Measurements from ENCODE around the gene IL36A.

The IL36A gene, protein sequence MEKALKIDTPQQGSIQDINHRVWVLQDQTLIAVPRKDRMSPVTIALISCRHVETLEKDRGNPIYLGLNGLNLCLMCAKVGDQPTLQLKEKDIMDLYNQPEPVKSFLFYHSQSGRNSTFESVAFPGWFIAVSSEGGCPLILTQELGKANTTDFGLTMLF

DNA sequence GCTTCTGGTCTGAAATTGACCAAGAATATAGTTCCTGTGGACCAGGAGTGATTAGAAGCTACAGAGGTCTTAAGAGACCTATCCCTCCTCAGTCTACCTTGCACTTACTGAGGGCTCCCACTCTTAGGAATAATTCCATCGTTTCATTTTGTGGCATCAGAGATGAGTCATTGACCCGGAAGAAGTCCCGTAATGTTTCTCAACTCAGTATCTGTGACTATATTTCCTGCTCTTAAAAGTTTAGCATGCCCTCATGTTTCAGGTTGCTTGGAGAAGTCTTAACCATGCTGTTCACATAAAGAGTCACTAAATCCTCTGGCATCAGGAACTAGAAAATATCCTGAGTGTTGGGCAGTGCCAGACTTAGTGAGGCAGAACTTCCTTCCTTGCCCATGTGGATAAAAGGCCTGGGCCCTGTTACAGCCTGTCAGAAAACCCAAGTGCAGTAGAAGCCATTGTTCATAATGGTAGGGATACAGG is at the start of gene IL36A:
Gene IL36A (plus strand): TSS at position 430 of the 480 bp plus-strand sequence. CDS start 413 bp downstream, outside the sequence.
- no peak for DNase-seq

DNA sequence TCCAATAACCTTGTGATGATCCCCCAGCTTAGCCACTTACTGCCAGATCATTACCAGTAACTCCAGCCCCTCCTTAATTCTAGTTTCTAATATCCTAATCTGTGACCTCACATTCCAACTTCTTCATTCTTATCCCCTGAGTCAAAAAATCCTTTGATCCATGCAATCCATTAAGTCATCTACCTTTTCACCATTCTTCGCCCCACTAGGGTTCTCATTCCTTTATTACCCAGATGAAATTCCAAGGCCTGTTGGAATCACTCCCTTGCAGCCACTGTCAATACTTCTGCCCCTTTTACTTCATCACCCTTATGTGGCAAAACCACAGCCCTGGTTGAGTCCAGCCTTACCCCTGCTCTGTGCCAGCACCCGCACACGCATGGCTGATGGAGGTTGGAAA is 47.7 kb upstream of the IL36A start:
- DNase-seq = no peak

DNA sequence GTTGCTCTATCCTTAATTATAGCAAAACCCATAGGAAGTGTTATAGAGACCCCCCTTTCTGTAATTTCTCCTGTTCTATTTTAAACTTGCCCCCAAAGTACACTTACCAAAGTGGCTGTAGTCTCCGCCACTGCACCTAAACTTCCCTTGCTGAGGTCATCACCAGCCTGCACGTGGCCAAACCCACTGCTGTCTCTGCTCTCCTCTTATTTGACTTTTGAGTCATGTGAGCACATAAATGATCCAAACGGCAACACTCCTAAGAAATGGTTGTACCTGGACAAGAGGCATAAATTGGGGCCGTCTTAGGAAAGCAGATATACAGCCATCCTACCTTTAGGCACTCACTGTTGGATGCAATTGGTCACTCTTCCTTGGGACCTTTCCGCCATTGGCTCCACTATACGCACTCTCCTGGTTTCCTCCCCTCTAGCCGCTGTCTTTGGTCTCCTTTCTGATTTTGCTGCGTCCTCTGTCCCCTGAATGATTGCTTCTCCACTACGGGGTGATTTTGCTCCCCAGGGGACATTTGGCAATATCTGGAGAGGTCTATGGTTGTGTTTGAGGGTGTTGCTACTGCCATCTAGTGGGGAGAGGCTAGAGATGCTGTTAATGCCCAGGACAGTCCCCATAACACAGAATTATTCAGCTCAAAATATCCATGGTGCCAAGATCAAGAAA is 46.7 kb upstream of the IL36A start:
- DNase-seq = peak; percentile 62

DNA sequence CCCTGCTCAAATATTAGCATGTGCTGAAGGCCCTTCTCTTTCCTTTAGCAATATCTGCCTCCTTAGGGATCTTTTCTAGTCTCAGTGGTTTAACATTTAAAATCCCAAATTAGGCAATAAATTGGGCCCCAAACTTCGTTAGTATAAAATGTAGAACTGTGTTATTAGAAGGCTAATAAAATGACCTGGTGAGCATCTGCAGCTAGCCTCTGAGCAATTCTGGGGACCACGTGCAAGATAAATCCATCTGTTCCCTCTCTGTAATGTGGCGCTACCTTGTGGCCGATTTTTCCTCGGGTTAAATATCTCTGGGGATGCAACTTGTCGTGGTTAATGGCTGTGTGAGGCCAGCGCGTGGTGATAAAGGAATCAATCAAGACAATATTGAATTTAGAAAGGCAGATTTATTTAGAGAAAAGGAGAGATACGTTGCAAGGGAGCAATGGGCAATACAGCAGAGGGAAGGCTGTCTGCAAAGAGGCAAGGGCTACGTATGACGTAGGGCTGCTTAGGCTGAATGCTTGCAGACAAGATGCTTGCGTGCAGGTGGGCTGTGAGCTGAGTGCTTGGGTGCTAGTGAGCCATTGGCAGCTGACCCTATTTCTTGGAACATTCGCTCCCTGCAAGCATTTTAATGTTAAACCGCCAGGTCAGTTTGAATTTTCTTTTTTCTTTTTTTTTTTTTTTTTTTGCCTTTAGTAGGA is 46.0 kb upstream of the IL36A start:
- no peak for DNase-seq

DNA sequence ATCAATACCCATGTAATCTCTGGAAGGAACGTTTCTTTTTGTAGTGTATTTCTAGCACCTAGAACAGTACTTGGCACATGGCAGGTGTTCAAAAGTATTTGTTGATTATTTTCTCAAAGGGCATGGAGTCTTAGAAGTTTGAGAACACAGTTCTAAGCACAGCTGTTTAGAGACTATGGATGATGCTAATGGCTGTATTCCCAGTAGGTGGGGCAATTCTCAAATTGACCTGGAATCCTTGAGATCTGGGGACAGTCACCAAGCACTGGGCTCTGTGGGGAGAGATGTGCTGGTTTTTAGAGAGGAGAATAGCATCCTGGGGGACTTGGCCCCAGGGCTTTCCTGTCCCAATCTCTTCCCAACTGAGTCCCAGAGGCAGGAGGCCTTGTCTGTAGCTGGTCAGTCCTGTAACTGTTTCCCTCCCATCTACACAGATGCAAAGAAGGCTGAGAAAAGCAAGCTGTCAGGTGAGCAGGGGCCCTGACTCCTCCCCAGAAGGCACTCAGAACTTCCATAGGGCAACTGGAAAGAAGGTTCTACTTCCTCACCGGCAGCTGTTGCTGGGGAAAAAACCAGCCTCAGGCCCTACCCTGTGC is 44.9 kb upstream of the IL36A start:
- DNase-seq = no peak

DNA sequence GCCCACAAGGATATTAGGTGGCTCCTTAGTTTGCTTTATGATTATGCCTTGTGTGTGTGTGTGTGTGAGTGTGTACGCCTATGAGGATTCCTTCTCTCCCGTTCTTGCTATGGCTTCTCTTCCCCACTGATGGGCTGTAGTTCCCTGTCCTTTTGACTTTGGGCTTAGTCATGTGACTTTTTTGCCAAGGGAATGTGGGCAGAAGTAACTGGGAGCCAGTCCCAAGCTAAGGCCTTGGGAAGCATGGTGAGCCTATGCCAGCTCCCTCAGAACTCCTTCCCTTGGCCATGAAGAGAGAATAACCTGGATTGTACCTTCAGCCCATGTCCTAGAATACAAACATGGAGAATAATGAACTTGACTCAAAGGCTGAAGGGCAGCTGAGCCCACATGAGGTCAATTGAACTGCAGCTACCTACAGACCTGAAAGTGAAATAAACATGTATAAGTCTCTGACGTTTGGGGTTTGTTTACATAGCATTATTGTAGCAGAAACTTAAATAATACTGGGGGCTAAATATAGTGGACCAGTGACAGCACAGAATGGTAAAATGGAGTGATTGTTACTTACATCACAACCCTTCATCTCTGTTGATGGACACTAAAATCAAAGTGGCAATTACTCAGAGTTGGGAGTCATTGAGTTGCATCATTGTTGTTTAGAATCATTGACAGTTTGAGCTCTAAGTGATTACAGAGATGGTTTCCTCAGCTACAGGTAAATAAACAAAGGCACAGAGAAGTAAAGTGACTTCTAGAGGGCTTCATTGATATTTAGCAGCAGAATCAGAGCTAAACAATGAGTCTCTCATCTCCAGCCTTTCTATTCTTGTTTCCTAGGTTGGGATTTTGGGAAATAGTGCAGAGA is 42.7 kb upstream of the IL36A start:
- DNase-seq = no peak

DNA sequence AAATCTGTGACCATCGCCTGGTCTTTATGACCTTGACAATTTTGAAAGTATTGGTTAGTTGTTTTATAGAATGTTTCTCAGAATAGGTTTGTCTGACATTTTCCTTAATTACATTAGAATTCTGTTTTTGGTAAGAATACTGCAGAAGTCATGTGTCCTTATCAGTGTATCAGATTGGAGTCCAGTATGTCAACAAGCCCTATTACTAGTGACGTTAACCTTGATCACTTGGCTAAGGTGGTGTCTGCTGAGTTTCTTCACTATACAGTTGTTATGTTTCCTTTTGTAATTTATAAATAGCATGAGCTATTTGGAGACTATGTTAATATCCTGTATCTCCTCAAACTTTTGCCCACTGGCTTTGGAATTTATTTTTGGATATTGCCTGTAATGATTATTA is 38.2 kb upstream of the IL36A start:
- no peak for DNase-seq

DNA sequence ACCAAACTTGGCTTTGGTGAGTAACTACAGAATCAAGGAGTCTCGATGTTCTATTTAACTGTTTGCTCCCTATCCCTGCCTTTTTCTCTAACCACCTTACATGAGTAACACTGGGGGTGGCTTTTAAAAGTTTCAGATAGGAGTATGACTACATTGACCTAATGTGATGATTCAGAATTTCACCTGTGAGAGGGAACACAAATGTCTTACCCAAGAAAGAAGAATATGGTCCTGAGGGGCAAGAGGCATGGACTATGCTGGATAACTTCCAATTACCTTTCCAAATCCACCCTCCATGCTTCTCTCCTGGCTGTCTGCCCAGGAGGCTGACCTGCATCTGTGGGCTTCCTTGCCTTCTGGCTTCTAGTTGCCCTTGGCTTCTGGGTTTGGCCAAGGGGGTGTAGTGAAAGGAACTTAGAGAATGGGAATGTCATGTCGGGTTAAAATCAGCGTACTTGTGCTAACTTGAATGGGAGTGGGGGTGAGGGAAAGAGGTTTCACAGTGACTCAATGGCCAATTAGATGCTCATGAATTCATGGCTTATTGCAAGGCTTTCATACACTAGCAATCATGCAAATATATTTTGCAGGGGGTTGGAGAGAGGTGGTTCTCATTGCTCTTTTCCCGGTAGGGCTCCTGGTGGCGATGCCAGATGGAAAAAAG is 32.7 kb upstream of the IL36A start:
- DNase-seq = no peak

DNA sequence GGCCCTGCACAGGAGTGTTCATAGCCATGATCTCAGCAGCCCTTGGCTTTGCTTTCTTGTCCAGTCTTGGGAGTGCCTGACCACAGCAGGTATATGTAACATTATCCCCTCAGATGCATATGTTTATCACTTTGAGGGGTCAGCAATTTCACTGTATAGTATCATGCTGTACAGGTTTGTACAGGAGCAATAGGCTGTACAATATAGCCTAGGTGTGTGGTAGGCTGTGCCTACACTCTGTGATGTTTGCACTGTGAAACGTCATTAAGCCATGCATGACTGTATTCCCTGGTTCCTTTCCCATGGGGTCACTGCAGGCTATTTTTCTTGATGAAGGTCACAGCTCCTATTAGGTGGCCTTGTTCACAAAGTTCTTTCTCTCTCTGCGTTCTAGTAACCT is 32.1 kb upstream of the IL36A start:
- DNase-seq = no peak

DNA sequence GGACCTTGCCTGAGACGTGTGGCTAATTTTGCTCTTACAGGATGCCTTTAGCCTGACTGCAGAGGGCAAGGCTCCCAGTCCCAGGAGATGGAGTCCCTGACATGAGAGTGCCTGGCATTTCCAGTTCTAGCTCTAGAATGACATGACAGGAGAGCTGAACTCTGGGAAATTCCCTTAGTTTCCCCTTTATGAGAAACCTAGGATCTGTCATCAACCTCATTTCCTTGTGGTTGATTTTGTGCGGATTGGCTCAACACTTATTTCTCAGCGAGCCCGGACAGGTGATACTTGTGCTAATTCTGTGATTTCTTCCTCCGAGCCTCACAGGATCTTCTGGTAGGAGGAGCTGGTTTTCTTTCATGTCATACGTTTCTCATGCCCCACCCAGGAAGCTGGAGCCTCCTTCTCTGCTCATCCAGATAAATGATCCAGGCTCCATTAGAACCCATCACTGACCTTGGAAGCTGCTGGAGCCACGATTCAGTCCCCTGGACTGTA is 27.7 kb upstream of the IL36A start, which contains the start of gene IL36G:
Gene IL36G (plus strand): TSS at position 448 of the 498 bp plus-strand sequence. CDS start 633 bp downstream, outside the sequence.
- DNase-seq = no peak

DNA sequence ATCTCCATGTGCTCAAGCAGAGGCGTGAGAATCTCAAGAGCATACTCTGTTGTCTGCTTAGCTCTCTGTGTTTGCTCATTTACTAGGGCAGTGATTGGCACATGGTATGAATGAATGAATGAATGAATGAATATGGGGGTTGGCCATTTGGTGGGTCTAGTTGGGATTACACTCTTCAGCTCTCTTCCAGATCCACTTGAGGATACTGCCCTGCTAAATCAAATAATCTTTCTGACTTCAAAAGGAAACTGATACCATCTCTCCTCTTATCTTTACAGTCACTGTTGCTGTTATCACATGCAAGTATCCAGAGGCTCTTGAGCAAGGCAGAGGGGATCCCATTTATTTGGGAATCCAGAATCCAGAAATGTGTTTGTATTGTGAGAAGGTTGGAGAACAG is 25.5 kb upstream of the IL36A start:
- no peak for DNase-seq

DNA sequence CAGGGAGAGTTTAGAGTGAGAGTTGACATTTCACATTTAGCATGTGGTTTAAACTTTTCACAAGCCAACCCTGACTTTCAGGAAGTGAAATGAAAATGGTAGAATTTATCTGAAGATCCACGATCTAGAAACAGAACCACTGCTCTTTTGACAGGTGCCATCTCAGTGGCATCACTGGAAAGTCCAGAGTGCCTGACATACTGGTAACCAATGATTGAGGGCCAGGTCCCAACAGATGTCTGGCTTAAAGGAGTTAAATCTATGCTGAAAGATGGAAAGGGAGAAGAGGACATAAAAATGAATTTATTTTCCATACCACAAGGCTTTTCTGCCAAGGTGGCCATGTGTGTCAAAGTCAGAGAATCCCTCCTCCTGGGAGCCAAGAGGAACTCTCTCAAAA is 24.7 kb upstream of the IL36A start:
- no peak for DNase-seq

DNA sequence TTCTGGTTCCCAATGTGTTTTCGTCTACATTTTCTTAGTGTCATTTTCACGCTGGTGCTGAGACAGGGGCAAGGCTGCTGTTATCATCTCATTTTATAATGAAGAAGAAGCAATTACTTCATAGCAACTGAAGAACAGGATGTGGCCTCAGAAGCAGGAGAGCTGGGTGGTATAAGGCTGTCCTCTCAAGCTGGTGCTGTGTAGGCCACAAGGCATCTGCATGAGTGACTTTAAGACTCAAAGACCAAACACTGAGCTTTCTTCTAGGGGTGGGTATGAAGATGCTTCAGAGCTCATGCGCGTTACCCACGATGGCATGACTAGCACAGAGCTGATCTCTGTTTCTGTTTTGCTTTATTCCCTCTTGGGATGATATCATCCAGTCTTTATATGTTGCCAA is 20.2 kb upstream of the IL36A start:
- DNase-seq = peak; percentile 8

DNA sequence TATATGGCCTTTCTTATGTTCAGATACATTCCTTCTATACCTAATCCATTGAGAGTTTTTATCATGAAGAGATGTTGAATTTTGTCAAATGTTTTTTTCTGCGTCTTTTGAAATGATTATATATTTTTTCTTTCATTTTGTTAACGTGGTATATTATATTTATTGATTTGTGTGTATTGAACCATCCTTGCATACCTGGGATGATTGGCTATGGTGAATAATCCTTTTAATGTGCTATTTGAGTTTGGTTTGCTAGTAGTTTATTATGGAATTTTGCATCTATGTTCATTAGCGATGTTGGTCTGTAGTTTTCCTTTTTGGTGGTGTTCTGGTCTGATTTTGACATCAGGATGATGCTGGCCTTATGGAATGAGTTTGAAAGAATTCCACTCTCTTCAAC is 15.6 kb upstream of the IL36A start:
- no peak for DNase-seq

DNA sequence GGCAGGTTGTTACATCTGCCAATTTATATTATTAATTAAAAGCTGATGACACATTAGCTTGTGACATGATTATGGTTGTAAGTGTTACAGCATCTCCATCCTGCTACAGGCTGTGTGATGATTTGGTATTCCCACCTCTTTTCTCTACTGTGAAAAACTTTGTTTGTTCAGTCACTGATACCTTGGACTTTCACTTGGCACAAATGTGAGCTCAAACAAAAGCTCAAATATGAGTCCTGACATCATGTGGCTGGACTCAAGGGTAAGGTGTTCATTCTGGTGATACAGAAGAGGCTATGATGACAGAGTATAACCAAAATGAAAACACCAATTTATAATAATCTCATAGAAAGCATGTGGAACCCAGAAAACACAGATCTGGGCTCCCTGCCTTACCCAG is 11.4 kb upstream of the IL36A start:
- no peak for DNase-seq

DNA sequence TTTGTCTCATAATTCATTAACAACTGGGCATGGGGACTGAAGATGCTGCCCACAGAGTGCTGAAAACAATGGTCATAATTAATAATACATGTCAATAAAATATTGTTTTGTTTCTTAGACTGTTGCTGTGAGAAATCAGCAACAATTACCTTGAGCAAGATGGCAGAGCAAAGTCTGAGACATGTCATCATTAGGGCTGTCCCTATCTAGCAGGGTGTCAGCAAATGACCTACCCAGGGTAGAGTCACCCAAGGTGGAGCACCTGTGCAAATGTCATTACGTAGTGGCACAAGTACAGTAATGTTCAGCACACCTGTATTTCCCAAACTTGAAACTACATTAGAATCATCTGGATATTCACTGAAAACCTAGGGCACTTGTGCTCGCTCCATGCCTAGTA is 10.6 kb upstream of the IL36A start:
- no peak for DNase-seq

DNA sequence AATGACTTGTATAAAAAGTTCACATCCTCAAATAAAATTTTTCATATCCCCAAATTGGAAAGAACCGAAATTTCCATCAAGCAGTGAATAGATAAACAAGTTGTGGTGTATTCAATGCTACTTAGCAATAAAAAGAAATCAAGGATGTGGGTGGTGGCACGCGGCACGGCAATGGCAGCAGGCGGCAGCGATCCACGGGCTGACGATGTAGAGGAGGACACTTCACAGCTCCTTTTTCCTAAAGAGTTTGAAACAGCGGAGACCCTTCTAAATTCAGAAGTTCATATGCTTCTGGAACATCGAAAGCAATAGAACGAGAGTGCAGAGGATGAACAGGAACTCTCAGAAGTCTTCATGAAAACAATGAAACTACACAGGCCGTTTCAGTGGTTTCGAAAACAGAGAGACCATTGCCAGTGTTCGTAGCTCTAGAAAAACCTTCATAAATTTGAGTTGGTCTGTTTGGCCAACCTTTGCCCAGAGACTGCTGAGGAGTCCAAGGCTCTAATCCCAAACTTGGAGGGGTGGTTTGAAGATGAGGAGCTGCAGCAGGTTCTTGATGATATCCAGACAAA is 9.8 kb upstream of the IL36A start:
- DNase-seq = peak; percentile 12

DNA sequence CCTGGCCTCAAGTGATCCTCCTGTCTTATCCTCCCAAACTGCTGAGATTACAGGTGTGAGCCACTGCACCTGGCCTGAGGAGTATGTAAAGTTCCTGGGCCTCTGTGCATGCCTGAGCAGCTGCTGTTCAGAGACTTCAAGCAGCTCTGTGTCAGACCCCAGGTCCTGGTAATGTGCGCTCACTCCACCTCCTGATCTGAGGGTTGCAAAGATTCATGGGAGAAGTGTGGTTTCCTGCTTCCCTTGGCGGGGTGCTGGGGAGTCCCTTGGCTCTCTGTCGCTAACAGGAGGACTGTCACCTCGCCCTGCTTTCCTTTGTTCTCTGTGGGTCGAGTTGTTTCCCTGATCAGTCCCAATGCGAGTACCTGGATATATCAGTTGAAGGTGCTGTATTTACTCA is 8.6 kb upstream of the IL36A start:
- peak; percentile 60 for DNase-seq

DNA sequence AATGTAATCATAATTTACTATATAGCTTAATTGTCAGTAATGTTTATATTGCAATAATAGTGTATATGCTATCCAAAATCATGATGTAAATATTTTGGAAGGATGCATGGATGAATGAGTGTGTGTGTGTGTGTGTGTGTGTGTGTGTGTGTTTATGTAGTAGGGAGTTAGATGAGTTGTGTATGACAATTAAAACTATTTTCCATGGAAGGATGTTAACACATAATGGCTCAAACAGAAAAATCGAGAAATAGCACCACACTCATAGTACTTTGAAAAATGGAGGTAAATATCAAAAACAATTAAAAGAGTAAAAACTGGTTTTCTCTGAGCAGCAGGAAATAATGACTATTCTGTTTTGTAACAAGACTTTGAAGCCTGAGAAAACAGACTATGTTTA is 8.1 kb upstream of the IL36A start:
- no peak for DNase-seq

DNA sequence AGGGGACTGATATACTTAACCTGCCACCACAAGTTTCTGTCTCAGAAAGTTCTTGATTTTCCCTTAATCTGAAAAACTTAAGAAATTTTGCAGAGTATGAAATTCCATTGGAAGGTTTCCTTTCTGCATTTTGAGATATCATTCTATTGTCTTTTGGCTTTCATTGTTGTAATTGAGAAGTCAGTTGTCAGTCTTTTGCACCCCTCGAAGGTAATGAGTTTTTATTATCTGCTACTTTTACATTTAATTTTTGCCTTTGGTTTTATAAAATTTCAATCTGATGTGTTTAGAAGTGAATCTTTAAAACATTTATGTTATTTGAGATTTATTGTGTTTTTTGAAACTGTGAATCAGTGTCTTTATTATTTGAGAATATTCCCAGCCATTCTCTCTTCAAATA is 4.8 kb upstream of the IL36A start:
- DNase-seq = no peak

DNA sequence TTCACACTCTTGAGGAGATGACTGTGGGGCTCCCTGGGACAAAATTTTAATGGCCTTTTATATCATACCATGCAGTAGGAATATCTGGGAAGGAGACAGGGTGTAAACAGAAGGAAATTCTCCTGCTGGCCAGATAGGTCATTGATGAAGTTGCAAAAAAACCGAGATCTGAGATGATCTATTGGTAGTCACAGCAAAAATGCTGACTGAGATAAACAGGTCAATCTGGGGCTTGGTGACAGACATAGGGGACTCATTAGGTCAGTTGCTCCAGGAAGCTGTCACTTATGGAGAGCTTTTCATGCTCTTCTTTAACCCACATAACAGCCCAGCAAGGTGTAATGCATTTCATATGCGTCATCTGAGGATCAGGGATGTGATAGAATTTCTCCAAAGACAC is 2.6 kb upstream of the IL36A start:
- DNase-seq = no peak

DNA sequence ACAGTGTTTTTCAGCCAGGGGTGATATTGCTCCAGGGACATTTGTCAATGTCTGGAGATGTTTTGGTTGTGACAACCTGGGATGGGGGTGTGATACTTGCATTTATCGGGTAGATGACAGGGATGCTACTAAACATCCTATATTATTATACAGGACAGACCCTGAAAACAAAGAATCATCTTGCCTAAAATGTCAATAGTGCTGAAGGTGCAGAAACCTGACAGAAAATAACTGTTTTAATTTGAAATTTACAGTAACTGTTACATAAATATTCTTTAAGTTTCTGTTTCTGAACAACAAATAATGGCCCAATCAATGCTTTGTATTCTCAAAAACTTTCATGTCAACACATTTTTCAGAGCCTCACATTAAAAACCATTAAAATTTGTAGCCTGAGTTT is 2.0 kb downstream of the IL36A start:
- no peak for DNase-seq

Measured in activated CD4-positive, alpha-beta T cell treated with anti-CD3 and anti-CD28 coated beads, Interleukin-2, amount 50 U/mL, for 16 hours (primary cell).